Amygdala (tissue), 56 donors: ENCODE measurements around the gene MICAL2.

ENCODE experiments used
- DNase-seq, 56 donors: peaks; one replicate each; lab custom pipeline; 2025; lab: John Stamatoyannopoulos, UW

Gene MICAL2

GRCh38 chr11:12148466-12148865 lies 38.1 kb downstream of the MICAL2 start:
- no peak for DNase-seq

- DNase-seq: no peak
Measured at GRCh38 chr11:12148882-12149281, 38.5 kb downstream of the MICAL2 start.

DNA sequence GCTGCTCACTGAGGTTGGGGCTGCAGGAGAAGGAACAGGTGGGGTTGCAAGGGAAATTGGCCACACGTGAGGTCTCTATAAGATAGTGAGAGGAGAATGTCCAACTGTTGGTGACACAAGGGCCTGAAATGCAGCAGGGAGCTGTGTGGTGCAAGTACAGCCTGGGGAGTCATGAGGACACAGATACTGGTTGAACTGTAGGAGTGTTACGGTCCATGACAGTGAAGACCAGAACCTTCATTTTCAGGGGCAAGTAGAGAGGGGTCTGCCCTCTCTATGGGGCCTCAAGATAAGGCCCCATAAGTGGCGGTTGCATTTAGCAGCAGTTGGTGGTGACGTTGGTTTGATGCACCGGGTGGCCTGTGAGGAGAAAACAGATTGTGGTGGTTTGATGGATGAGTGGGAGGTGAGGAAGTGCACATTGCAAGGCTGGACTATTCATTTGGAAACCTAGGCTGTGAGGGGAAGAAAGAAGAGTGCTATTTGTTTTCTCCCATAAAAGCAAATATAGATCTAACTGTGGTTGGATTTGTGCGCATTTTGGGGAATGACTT lies 39.4 kb downstream of the MICAL2 start:
- DNase-seq: peak in 10 of 56 donors; percentile 19 to 71 (median 32)

- DNase-seq: peak in 10 of 56 donors; percentile 26 to 67 (median 39)
Measured at GRCh38 chr11:12150831-12151382, 40.5 kb downstream of the MICAL2 start.

DNA sequence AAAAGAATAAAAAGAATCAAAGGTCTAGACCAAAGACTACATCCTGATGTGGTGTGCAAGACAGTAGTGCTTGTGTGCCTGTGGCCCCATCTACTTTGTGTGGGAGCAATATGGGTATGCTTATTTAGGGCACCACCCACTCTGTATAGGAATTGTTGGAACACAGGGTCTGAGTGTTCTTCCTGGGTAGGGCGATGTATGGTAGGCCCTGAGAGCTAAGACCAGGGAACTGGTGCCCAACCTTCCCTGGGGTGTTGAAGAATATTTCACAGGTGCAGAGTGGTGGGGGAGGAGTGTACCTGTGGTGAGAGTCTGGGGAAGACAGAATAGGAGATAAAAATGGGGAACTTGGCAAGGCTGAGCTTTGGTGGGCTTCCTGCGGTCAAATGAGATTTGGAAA lies 41.9 kb downstream of the MICAL2 start:
- DNase-seq: no peak

- DNase-seq: no peak
Measured at GRCh38 chr11:12154871-12155668, 44.7 kb downstream of the MICAL2 start.

- no peak for DNase-seq
Measured at GRCh38 chr11:12155696-12156095, 45.3 kb downstream of the MICAL2 start.

- DNase-seq: no peak
Measured at GRCh38 chr11:12156301-12157140, 46.1 kb downstream of the MICAL2 start.

DNA sequence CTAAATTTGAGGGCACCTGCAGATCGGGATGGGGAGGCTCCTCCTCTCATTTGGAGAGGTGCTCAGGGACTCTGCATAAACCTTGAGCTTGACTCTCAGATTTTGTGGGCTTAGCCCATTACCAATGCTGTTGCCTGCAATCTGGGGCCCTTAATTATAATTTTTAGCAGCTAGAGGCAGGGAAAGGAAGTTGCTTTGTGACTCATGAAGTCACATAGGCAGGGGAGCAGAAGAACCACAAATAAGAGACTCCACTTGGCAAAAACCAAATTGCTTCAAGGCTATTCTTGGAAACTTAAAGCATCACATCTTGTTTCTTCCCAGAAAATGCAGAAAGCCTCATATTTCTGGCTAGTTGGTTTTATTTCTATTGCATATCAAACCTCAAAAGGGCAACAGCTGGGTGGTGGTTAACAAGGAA lies 46.9 kb downstream of the MICAL2 start:
- DNase-seq: no peak

GRCh38 chr11:12158909-12159308 lies 48.5 kb downstream of the MICAL2 start:
- DNase-seq: no peak

DNA sequence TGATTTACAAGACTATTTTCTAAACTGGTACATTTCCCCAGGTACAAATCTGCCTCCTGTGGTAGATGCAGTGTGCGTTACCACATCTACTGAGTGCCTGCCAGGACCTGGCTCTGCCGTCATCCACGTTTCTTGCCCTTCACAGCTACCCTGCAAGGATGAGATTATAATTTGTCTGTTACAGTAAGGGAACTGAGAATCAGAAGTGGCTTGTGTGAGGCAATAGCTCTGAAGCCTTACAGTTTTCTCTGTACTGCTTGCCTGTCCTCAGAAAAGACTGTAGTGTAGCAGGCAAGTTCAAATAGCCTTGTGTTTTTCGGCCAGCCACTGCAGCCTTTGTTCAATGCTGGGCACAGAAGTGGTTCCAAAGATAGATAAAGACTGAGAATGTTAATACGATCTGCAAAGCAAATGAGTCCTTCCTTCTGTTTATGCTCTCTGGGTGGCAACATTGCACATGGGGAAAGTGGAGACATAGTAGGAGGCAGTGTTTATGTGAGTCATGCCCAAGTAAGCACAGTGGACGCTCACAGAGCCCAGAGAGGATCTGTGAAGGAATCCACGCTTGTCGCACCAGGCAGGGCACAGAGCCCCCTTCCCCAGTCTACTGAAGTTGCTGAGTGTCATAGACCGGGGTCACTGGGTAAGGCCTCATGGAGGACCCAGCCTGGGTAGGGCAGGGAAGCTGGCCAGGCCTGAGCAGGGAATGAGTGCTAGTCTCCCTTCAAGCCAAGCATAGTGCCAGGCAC lies 49.1 kb downstream of the MICAL2 start:
- peak in 28 of 56 donors; percentile 24 to 70 (median 50) for DNase-seq

GRCh38 chr11:12160231-12160630 lies 49.8 kb downstream of the MICAL2 start:
- DNase-seq: no peak

DNA sequence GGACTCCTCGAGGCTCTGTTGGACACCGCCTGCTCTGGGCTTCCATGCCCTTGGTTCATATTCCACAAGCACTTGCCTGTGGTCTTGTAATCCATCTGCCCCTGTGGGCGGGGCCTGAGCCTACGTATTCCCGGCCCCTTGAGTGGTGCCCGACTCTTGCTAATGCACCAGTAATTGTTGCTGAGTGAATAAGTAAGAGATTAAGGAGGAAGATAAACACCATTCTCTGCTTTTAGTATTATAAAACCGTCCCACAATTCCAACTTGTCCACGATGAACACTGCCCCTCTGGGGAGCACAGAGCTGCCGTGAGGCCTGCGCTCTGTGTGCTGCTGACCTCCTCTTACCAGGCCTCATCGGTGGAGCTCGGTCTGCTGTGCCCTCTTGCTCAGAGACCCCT lies 50.3 kb downstream of the MICAL2 start:
- DNase-seq: no peak

- DNase-seq: no peak
Measured at GRCh38 chr11:12161137-12161536, 50.7 kb downstream of the MICAL2 start.

DNA sequence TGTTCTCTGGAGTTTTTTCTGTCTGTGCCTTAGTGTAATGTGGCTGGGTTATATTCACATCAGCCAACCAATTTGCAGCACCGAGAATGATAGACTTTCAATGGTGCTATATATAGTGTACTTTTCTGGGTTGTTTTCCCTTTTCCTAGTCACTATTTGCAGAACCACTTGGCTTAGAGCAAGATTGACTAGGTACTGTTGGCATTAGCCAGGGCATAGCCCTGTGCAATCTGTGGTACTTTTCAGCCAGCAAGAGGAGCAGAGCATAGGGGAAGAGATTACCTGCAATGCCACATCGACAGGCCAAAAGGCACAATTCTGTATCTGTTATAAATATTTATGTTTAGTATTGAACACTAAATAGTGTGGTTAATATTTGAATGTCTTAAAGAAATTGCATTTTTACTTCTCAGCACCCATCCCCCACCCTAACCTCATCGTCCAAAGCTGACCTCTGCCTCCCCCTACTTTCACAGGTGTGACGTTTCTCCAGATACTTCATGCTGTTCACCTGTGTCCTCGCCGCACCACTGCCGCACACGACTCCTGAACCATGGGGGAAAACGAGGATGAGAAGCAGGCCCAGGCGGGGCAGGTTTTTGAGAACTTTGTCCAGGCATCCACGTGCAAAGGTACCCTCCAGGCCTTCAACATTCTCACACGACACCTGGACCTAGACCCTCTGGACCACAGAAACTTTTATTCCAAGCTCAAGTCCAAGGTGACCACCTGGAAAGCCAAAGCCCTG lies 51.4 kb downstream of the MICAL2 start:
- no peak for DNase-seq

- DNase-seq: no peak
Measured at GRCh38 chr11:12162652-12163051, 52.3 kb downstream of the MICAL2 start.

DNA sequence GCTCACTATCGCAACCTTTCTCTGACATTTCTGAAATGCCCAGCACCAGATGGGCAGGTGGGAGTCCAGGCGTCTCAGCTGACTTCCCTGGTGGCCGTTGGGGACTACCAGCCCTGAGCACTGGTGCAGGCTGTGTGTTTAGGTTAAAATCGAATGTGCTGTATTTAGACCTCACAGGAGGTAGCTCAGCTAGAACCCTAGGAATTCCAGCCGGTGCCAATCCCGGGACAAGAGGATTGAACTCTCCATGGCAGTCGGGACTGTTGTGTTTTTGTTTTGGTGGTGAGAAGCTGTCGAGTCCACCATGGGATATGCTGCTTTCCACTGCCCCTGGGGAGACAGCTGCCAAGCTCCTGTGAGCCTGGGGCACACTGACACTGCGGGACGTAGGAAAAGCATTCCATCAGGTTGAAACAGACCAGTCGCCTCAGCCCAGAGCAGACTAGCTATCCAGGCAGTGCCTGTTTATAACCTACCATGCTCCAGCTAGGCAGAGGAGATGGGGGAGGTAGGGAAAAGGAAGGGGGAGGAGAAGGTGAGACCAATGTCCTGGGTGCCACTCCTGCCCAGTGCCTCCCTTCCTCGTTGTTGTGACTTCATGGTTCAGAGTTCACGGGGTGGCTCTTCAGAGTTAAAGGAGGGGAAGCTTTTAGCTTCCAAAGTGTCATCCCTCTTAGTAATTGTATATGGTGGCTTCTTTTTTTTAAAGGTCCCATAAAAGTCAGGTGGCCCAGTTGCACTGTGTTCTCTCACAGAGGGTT lies 53.0 kb downstream of the MICAL2 start:
- DNase-seq: no peak

DNA sequence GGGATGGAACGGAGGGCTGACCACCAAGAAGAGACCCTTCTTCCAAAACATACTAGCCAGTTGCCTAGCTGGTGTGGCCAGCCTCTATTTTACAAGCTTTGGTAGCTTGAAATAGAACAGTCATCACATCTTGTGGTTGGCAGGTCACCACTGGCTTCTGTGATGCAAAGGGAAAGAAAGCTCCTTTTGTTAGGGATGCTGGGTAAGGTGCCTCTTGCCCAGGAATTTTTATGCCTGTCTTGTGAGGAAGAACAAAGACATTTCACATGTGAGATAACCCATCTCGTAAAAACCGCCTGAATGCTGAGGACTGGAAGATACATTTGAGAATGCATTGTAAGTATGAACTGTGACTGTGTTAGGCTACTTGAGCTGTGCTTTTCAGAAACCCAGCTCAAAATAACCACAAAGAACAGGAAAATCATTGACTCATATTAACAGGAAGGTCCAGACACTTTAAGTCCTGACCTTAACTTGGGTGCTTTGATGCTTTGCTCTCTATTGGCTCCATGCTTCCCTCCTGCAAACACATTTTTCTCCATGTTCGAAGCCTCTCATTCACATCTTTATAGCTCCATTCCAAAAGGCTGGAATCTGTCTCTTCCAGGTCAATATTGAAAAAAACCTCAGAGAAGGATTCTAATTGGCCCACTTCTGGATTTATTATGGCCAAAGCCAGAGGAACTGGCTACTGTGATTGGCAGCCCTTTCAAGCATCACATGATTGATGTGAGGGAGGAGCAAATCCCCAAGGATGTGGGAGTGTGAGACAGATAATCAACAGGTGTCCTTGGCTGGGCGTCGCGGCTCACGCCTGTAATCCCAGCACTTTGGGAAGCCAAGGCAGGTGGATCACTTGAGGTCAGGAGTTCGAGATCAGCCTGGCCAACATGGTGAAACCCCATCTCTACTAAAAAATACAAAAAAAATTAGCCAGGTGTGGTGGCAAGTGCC lies 53.9 kb downstream of the MICAL2 start:
- DNase-seq: peak in 2 of 56 donors; percentile 20 to 26
